GM23248 (cell line): ENCODE results near the gene ITIH4.

Source experiments
- EZH2 ChIP-seq: fragments of 200-600 bp; sonication (generic); IDR thresholded peaks from 2 replicates; pipeline ENCODE4 v1.6.1; 2018; ENCODE audit warnings: antibody characterized with exemption, mild to moderate bottlenecking; ENCODE audit not compliant: insufficient read depth, poor library complexity, severe bottlenecking
- EZH2phosphoT487 ChIP-seq: fragments of 200-600 bp; sonication (generic); IDR thresholded peaks from 2 replicates; pipeline ENCODE4 v1.6.1; 2018; ENCODE audit warnings: antibody characterized with exemption, moderate library complexity, mild to moderate bottlenecking, low read depth; ENCODE audit not compliant: insufficient read depth

DNA sequence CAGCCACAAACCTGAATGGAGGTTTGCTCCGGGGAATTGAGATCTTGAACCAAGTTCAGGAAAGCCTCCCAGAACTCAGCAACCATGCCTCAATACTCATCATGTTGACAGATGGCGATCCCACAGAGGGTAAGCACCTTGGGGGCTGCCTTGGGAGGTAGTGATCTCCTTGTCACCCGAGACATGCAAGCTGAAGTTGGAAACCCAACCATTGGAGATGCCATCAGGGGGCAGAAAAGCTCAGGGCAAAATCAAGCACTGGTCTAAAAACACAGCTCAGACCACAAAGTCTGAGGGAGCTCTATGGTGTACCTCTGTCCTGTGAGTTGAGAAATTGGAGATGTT lies 47.3 kb downstream of the ITIH4 start:
- no peak for TF ChIP-seq EZH2
- TF ChIP-seq EZH2phosphoT487: no peak
